Medulla oblongata (tissue), 1 donor: ENCODE results near the gene ZSCAN22.
A peak's percentile ranks its signal among the peaks of the same experiment; 100 is the strongest.

ENCODE experiments used
- DNase-seq: peaks from one replicate; pipeline ENCODE4 v3.0.0-alpha.2; 2015; ENCODE audit errors: extremely low spot score

ZSCAN22 gene

GRCh38 chr19:58326914-58327726, at the start of gene ZSCAN22:
Gene ZSCAN22 (plus strand): TSS chr19:58326994. CDS start chr19:58334803, 7,809 bp downstream.
- DNase-seq: peak; percentile 99

DNA sequence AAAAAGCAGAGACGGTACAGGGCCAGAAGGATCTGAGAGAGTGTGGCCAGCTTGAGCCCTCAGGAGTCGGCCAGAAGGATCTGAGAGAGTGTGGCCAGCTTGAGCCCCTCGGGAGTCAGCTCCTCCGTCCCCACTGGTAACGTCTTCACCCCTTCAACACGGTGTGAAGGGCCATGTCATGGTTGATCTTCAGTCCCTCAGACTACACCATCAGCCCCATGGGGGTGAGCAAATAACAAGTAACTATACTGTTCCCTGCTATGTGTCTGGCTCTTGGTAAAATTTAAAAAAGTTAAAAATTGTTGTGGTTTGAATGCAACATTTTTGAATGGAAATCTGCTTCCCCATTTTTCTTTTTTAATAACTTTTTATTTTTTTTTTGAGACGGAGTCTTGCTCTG, 49.6 kb upstream of the ZSCAN22 start:
- no peak for DNase-seq

GRCh38 chr19:58277748-58278540, 48.9 kb upstream of the ZSCAN22 start:
- no peak for DNase-seq

GRCh38 chr19:58278541-58279041, 48.2 kb upstream of the ZSCAN22 start, which contains the start of gene ZNF8:
Gene ZNF8 (plus strand): TSS chr19:58278955. CDS start chr19:58279082, 127 bp downstream.
- peak; percentile 98 for DNase-seq

GRCh38 chr19:58279042-58279924, 47.5 kb upstream of the ZSCAN22 start:
- peak; percentile 47 for DNase-seq

DNA sequence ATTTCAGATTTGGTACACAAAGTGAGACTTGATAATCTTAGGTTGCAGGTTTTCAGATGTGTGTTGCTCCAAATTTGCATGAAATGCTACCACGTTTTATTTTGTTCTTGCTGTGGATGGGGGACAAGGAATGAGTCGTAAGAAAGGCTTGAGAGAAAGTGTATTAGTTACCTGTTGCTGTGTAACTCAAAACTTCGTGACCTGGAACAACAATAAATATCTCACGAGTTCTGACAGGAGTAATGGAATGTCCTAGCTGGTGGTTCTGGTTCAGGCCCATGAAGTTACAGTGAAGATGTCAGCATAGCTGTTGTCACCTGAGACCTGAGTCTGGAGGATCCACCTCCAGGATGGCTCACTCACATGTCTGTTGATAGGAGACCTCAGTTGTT, 46.9 kb upstream of the ZSCAN22 start:
- no peak for DNase-seq

DNA sequence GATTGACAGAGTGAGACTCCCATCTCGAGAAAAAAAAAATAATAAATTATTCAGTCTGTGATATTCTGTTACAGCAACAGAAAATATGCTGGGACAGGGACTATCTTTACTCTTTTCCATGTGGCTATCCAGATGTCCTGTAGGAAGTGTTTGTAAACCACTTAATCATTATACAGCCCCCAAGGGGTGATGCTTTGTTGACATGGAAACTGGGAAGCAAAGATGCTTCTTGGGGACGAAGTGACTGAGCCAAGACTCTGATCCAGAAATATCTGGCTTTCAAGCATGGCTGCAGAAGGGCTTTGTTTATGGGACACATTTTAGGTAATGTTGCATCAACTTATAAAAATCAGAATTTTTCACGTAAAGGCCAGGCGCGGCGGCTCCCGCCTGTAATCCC, 42.6 kb upstream of the ZSCAN22 start:
- no peak for DNase-seq

DNA sequence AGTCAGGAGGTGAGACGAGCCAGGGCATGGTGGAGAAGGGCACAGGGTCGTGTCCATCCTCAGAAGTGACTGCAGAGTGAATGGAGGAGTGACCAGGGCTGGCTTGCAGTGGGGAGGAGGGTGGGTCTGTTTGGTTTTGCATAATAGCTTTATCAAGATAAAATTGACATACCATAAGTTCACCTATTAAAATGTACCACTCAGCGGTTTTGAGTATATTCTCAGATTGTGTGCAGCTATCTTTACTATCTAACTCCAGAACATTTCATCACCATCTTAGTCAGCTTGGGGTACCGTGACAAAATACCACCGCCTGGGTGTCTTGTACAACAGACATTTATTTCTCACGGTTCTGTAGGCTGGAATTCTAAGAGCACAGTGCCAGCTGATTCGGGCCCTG, 34.9 kb upstream of the ZSCAN22 start:
- DNase-seq: no peak

GRCh38 chr19:58294743-58295374, 31.9 kb upstream of the ZSCAN22 start:
- DNase-seq: no peak

- DNase-seq: no peak
These were observed 30.7 kb upstream of the ZSCAN22 start for GRCh38 chr19:58296104-58296503.

DNA sequence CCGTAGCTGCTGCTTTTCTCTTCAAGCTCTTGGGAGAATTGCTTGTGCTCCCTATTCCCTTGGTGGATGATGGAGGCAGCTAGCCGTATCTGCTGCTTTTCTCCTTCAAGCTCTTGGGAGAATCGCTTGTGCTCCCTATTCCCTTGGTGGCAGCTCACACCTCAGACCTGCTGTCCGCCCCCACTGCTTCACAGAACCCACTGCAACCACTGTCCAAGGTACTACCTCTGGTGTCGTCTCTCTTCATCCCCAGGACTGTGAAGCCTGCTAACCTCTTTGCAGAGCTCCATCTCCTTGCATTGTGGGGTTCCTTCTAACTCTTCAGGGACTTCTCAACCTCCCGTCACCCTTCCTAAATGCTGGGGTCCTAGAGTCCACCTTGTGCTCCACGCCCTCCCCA, 26.2 kb upstream of the ZSCAN22 start:
- no peak for DNase-seq

GRCh38 chr19:58304255-58304654, 22.5 kb upstream of the ZSCAN22 start:
- DNase-seq: no peak

DNA sequence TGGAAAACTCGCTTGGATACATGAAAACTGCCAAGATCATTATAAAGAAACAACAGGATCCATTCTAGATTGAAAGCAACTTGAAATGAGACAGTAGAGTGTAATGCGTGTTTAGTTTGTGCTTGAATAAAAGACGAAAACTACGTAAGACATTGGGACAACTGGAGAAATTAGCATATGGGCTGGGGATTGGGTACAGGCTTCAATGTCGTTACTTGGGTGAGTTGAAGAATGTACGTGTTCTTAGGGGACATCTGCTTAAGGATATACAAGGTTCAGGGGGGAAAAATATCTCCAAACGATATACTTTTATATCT, 22.1 kb upstream of the ZSCAN22 start:
- no peak for DNase-seq

- DNase-seq: peak; percentile 98
These were observed 21.5 kb upstream of the ZSCAN22 start, which contains the start of gene ERVK3-1 for GRCh38 chr19:58305065-58305931. Gene ERVK3-1 (plus strand): TSS chr19:58305377. CDS start chr19:58312169, 6,792 bp downstream.

GRCh38 chr19:58305932-58306323, 20.9 kb upstream of the ZSCAN22 start:
- DNase-seq: no peak

- no peak for DNase-seq
These were observed 19.1 kb upstream of the ZSCAN22 start for GRCh38 chr19:58307736-58308135.

DNA sequence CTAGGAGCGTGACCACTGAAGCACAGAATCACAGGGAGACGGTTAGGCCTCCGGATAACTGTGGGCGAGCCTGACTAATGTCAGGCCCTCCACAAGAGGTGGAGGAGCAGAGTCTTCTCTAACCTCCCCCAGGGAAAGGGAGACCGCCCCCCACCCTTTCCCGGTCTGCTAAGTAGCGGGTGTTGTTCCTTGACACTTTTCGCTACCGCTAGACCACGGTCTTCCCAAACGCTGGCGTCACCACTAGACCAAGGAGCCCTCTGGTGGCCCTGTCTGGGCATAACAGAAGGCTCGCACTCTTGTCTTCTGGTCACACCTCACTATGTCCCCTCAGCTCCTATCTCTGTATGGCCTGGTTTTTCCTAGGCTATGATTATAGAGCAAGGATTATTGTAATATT, 16.1 kb upstream of the ZSCAN22 start:
- peak; percentile 14 for DNase-seq

- no peak for DNase-seq
These were observed 15.4 kb upstream of the ZSCAN22 start for GRCh38 chr19:58311345-58311865.

DNA sequence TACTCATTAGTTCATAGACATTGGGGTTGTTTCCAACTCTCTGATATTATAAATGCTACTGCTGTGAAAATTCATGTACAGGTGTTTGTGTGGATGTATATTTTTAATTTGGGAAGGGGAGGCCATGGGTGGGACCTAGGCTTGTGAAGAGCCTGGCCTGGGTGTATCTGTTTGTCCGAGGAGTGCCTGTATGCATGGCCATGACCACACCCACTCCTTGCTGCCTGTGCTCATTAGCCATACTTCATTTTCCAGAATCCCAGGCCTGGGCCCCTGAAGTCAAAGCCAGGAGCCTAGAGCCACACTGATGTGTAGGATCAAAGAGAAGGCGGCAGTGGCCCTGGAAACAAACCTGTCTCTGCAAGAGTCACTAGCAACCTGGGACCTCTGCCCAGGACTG, 11.2 kb upstream of the ZSCAN22 start:
- no peak for DNase-seq

DNA sequence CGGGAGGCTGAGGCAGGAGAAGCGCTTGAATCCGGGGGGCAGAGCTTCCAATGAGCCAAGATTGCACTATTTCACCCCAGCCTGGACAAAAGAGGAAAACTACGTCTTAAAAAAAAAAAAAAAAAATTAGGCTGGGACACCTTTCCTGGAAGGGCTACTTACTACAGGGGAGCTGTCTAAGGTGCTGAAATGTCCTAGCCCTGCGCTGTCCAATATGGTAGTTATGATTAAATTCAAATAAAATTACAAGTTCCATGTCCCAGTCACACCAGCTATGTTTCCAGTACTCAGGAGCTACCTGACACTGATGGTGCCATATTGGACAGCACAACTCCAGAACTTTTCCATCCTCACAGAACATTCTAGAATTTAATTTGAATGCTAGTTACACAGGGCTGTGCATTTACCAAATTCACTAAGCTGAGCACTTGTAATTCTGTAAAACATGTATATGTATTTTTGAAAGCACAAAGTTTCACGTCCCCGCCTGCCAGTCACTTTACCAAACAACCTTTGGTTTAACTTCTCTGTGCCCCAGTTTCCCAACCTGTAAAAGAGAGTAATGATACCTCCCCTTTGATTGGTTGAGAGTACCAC, 9.2 kb upstream of the ZSCAN22 start:
- DNase-seq: no peak
